ENCODE data around the gene LHFPL3. TPM values are rescaled to one million over a fixed set of nuclear protein-coding genes. Genes with fewer than 3 reads are reported as not detected.

The LHFPL3 gene
- total and polyA plus RNA-seq, 9 of the 15 experiments (the other 6 are each of a cell fraction or from before 2014, with no cell fraction given), result 0.21 to 0.52 TPM; not detected in 7

DNA sequence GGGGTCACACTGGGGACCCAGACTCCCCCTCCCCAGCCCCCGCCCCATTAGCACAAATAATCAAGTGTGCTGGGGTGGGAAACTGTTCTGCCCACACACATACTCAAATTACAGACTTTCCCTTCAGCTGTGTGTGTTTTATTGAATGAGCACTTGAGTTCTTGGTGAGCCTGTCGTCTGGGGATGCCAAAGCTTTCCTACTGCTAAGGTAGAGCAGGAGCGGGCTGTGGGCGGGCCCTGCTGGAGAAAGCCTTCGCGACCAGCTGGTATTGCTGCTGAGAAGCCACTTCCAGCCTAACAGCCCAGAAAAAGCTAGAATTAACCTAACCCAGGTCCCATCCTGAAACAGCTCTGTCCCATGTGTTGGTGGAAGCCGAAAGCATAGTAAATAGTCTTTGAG, 598.7 kb downstream of the LHFPL3 start:
- peaks cover 0 to 4% of the 10 kb centered on the region in 2 experiments; a peak in 1 of 5 replicates for H3K27me3 ChIP-seq (ENCODE audit: control insufficient read depth in 2 of 2, insufficient read depth in 2 of 2, low read length in 2 of 2)
- H3K4me2 ChIP-seq (ENCODE audit: insufficient read depth, low read length), result no peak overlapping the region
- in situ Hi-C loops (cut with MboI), result no loop called here
- intact Hi-C loops (cut with micrococcal nuclease), result no loop called here
- TF ChIP-seq IFI16 (CRISPR knock-in tag; IDR thresholded peaks at IDR 0.05), result no peak
- no peak for TF ChIP-seq DPF2 (IDR thresholded peaks at IDR 0.05)
- TF ChIP-seq ZBTB7A (IDR thresholded peaks at IDR 0.05; ENCODE audit: borderline replicate concordance, control insufficient read depth, low read depth, low read length), result no peak
- TF ChIP-seq, protein P1, sequence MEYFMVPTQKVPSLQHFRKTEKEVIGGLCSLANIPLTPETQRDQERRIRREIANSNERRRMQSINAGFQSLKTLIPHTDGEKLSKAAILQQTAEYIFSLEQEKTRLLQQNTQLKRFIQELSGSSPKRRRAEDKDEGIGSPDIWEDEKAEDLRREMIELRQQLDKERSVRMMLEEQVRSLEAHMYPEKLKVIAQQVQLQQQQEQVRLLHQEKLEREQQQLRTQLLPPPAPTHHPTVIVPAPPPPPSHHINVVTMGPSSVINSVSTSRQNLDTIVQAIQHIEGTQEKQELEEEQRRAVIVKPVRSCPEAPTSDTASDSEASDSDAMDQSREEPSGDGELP (CRISPR knock-in tag; IDR thresholded peaks at IDR 0.05; ENCODE audit: borderline replicate concordance), result no peak
- TF ChIP-seq ARNT (IDR thresholded peaks at IDR 0.05), result no peak
- TF ChIP-seq STAT5A (IDR thresholded peaks at IDR 0.05; ENCODE audit: borderline replicate concordance, low read length), result no peak
- TF ChIP-seq NEUROD1 (IDR thresholded peaks at IDR 0.05; ENCODE audit: borderline replicate concordance, low read depth, low read length, partially characterized antibody), result no peak
- TF ChIP-seq RBFOX2 (IDR thresholded peaks at IDR 0.05; ENCODE audit: low read depth, low read length), result no peak
- TF ChIP-seq, protein P2, sequence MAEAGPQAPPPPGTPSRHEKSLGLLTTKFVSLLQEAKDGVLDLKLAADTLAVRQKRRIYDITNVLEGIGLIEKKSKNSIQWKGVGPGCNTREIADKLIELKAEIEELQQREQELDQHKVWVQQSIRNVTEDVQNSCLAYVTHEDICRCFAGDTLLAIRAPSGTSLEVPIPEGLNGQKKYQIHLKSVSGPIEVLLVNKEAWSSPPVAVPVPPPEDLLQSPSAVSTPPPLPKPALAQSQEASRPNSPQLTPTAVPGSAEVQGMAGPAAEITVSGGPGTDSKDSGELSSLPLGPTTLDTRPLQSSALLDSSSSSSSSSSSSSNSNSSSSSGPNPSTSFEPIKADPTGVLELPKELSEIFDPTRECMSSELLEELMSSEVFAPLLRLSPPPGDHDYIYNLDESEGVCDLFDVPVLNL (CRISPR knock-in tag; IDR thresholded peaks at IDR 0.05; ENCODE audit: low read depth), result no peak
- no peak for TF ChIP-seq FOXJ3 (CRISPR knock-in tag; IDR thresholded peaks at IDR 0.05)
- TF ChIP-seq NR2C1 (IDR thresholded peaks at IDR 0.05), result no peak
- TF ChIP-seq NR2C1 (tag; IDR thresholded peaks at IDR 0.05), result no peak
- TF ChIP-seq ZNF253 (CRISPR knock-in tag; conservative IDR thresholded peaks at IDR 0.05), result no peak
- TF ChIP-seq POLR2AphosphoS5 (IDR thresholded peaks at IDR 0.05; ENCODE audit: control insufficient read depth, insufficient read depth, low read depth, low read length), result no peak
- TF ChIP-seq ILF3 (IDR thresholded peaks at IDR 0.05; ENCODE audit: borderline replicate concordance), result no peak
- TF ChIP-seq ZNF507 (tag; conservative IDR thresholded peaks at IDR 0.05), result no peak
- TF ChIP-seq XRCC3 (IDR thresholded peaks at IDR 0.05), result no peak
- TF ChIP-seq YBX1 (IDR thresholded peaks at IDR 0.05), result no peak
- no peak for TF ChIP-seq TCF7 (IDR thresholded peaks at IDR 0.05; ENCODE audit: borderline replicate concordance)
- TF ChIP-seq CHD1 (IDR thresholded peaks at IDR 0.05; ENCODE audit: low read length), result no peak
- H3K9me1 ChIP-seq (ENCODE audit: control insufficient read depth, insufficient read depth, low read length), result no peaks in the 10 kb centered on the region
- ChIA-PET CTCF (ENCODE audit: low intra/inter-chr PET ratio) (no interaction called here), POLR2A (interaction anchor here (0.7 to 2.3 kb wide), 5 partner anchors 13 to 89 kb away, joined by 3 to 8 read pairs (median 4); no protein-coding TSS in a partner anchor)
- WGBS (ENCODE audit: insufficient coverage, low coverage, missing lambda C conversion rate), result 41% methylated on average over 7 of the region's 7 CpGs
- ATAC-seq (no peak), DNase-seq (ENCODE audit: extremely low read depth in 1 of 4, low spot score in 3 of 4) (no peak), FAIRE-seq (no peak)
- H3K27ac ChIP-seq (ENCODE audit: extremely low read depth, low read depth, low read length), result no peak overlapping the region
- H3K36me3 ChIP-seq (ENCODE audit: control insufficient read depth, insufficient read depth, low read length), result no peaks in the 10 kb centered on the region
- no peak overlapping the region for H2AFZ ChIP-seq (ENCODE audit: low read depth, low read length)
- no peaks in the 10 kb centered on the region for H4K20me1 ChIP-seq (replicated peaks; ENCODE audit: control insufficient read depth, insufficient read depth, low read length)
- BruUV-seq (replicated peaks), result no TSS peak
- H3K4me3 ChIP-seq, result no peak overlapping the region
- H3K9ac ChIP-seq (ENCODE audit: insufficient read depth in 1 of 2, low read depth in 2 of 2, low read length in 2 of 2), result no peak overlapping the region
- peaks cover 0 to 5% of the 10 kb centered on the region in 2 experiments; a peak in 2 of 5 replicates for H3K4me1 ChIP-seq (replicated peaks in 1 of 2; ENCODE audit: control insufficient read depth in 2 of 2, insufficient read depth in 2 of 2, low read length in 2 of 2)
- H3K9me3 ChIP-seq (replicated peaks; ENCODE audit: control insufficient read depth, insufficient read depth, low read depth, low read length), result no peaks in the 10 kb centered on the region
- H3K79me2 ChIP-seq (ENCODE audit: control insufficient read depth, insufficient read depth, low read length), result no peaks in the 10 kb centered on the region

Data from K562 (cell line).